Uterus (tissue), 2 donors: ENCODE measurements around the gene MEF2B.

Experiments
- CTCF ChIP-seq, 4 experiments: fragments of 200-600 bp in 2 of 4; fragments of 450-650 bp in 2 of 4; sonication (generic) in 2 of 4; IDR thresholded peaks; one replicate each; pipeline ENCODE4 v1.5.1; 2016 to 2019; ENCODE audit warnings: antibody characterized with exemption in 4 of 4, mild to moderate bottlenecking in 2 of 4, moderate library complexity in 1 of 4
- POLR2A ChIP-seq, 2 donors: fragments of 450-650 bp; IDR thresholded peaks; one replicate each; pipeline ENCODE4 v1.6.1; 2016; ENCODE audit warnings: antibody characterized with exemption in 2 of 2, mild to moderate bottlenecking in 1 of 2, moderate library complexity in 1 of 2

- TF ChIP-seq CTCF (IDR thresholded peaks at IDR 0.05) (no peak), POLR2A (IDR thresholded peaks at IDR 0.05) (peak in 1 of 2 donors; percentile 41)
These were observed 64.6 kb downstream of the MEF2B start for GRCh38 chr19:19105365-19106055.
